Camera-type eye (tissue), 1 donor: ENCODE measurements around the gene SALL1. TPM values are rescaled to one million over a fixed set of nuclear protein-coding genes. Genes with fewer than 3 reads are reported as not detected.

ENCODE experiments used
- total RNA-seq: library from RNA; depleted of rRNA; stranded (reverse); fragments of >200 nt; gene quantifications from one replicate; pipeline ENCODE4 v1.2.3, GENCODE V29; 2014

Gene SALL1
- total RNA-seq, result 5.9 TPM

DNA sequence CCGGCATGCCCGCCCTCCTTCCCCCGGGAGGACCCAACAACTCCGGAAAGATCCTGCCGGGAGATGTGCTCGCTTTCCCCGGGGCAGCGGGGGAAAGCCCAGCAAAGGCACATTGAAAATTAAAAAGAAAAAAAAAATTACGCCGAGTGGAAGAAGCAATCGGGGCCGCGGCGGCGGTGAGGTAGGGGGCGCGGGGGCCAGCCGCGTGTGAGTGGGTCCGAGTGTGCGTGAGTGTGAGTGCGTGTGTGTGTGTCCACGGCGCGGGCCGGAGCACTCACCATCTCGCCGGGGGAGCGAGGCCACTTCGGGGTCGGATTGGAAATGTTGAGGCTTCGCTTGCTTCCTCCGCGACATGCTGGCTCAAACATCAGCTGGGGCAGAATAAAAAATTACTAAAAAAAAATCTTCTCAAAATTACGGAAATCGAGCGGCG is at the start of gene SALL1:
SALL1 (minus strand) TSS at position 383 of the 433 bp plus-strand sequence; CDS start at position 354, 29 bp downstream.

